ENCODE results near the gene MAP3K6.

DNA sequence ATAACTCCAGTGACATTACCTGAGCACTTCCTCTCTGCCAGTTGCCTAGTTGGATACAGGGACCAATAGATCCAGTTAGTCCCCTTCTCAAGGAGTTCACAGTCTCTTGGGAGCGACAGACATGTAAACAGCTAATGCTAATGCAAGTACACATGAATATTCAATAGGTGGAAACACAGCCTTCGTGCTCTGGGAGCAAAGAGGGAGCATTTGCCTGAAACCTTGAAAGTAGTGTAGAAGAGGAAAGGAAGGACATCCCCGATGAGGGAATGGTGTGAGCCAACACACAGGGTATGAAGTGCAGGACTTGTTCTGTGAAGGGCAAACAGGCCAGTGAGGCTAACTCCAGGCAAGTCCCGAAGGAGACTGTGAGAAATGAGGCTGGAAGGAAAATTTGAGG is 48.6 kb downstream of the MAP3K6 start:
- no peak for TF ChIP-seq CTCF (IDR thresholded peaks at IDR 0.05; ENCODE audit: extremely low read depth in 1 of 2, insufficient read depth in 1 of 2, low read depth in 1 of 2, low read length in 2 of 2)
- no peak for TF ChIP-seq POLR2AphosphoS5 (IDR thresholded peaks at IDR 0.05; ENCODE audit: insufficient read depth, low read depth, low read length)
- TF ChIP-seq POLR2A (IDR thresholded peaks at IDR 0.05; ENCODE audit: low read depth, low read length) = no peak

Measured in endothelial cell of umbilical vein (primary cell).